HepG2 (cell line): ENCODE results near the gene HPCAL1. TPM values are rescaled to one million over a fixed set of nuclear protein-coding genes. Genes with fewer than 3 reads are reported as not detected.

Source experiments
- FOXC1 ChIP-seq: sonication (generic); formaldehyde crosslinking; IDR thresholded peaks from 2 replicates; pipeline ENCODE4 v1.8.0; 2022; ENCODE audit warnings: mild to moderate bottlenecking, missing genetic modification reagents, borderline replicate concordance
- GPN1 ChIP-seq: sonication (generic); formaldehyde crosslinking; IDR thresholded peaks from 2 replicates; pipeline ENCODE4 v1.5.1; 2020; ENCODE audit warnings: missing genetic modification reagents, borderline replicate concordance
- HIC2 ChIP-seq: sonication (generic); formaldehyde crosslinking; IDR thresholded peaks from 2 replicates; pipeline ENCODE4 v1.9.0; 2022; ENCODE audit warnings: low read depth, missing genetic modification reagents
- KLF6 ChIP-seq: IDR thresholded peaks from 2 replicates; pipeline ENCODE4 v1.8.0; 2016; ENCODE audit warnings: missing biosample characterization, missing genetic modification reagents
- MAX ChIP-seq: IDR thresholded peaks from 2 replicates; pipeline ENCODE4 v1.6.1; 2012; ENCODE audit warnings: inconsistent platforms
- NFYC ChIP-seq: IDR thresholded peaks from 2 replicates; pipeline ENCODE4 v1.6.1; 2016; ENCODE audit warnings: missing genetic modification reagents, missing compliant biosample characterization
- NR2F6 ChIP-seq, 2 experiments: IDR thresholded peaks; 2 replicates each; pipeline ENCODE4 v1.6.1; 2016; ENCODE audit warnings: antibody characterized with exemption in 1 of 2, mild to moderate bottlenecking in 1 of 2
- PITX1 ChIP-seq: sonication (generic); formaldehyde crosslinking; IDR thresholded peaks from 2 replicates; pipeline ENCODE4 v1.5.1; 2020; ENCODE audit warnings: mild to moderate bottlenecking, missing genetic modification reagents
- SKIL ChIP-seq: sonication (generic); formaldehyde crosslinking; IDR thresholded peaks from 2 replicates; pipeline ENCODE4 v1.8.0; 2022; ENCODE audit warnings: missing genetic modification reagents, mild to moderate bottlenecking, moderate library complexity, borderline replicate concordance
- ZBTB42 ChIP-seq: sonication (generic); formaldehyde crosslinking; IDR thresholded peaks from 2 replicates; pipeline ENCODE4 v1.5.0; 2020; ENCODE audit warnings: mild to moderate bottlenecking, missing genetic modification reagents
- ZC3H13 ChIP-seq: sonication (generic); formaldehyde crosslinking; IDR thresholded peaks from 2 replicates; pipeline ENCODE4 v1.8.1; 2023; ENCODE audit warnings: mild to moderate bottlenecking, missing genetic modification reagents, moderate library complexity
- ZIK1 ChIP-seq: sonication (generic); formaldehyde crosslinking; IDR thresholded peaks from 2 replicates; pipeline ENCODE4 v1.5.0; 2020; ENCODE audit warnings: mild to moderate bottlenecking, low read depth, missing genetic modification reagents, borderline replicate concordance
- ZMYM3 ChIP-seq: sonication (generic); formaldehyde crosslinking; IDR thresholded peaks from 2 replicates; pipeline ENCODE4 v1.5.1; 2020; ENCODE audit warnings: mild to moderate bottlenecking, missing genetic modification reagents
- ZMYM4 ChIP-seq: sonication (generic); formaldehyde crosslinking; IDR thresholded peaks from 2 replicates; pipeline ENCODE4 v1.8.1; 2023; ENCODE audit warnings: mild to moderate bottlenecking, missing genetic modification reagents
- ZNF343 ChIP-seq: sonication (generic); formaldehyde crosslinking; IDR thresholded peaks from 2 replicates; pipeline ENCODE4 v1.4.0; 2020; ENCODE audit warnings: mild to moderate bottlenecking, missing genetic modification reagents
- ZNF597 ChIP-seq: sonication (generic); formaldehyde crosslinking; IDR thresholded peaks from 2 replicates; pipeline ENCODE4 v1.5.0; 2020; ENCODE audit warnings: missing genetic modification reagents
- ZNF616 ChIP-seq: sonication (generic); formaldehyde crosslinking; IDR thresholded peaks from 2 replicates; pipeline ENCODE4 v1.5.0; 2020; ENCODE audit warnings: low read depth, mild to moderate bottlenecking, missing genetic modification reagents
- ZNF644 ChIP-seq: IDR thresholded peaks from 2 replicates; pipeline ENCODE4 v1.6.1; 2016; ENCODE audit warnings: low read depth
- polyA plus RNA-seq, 8 experiments: library from polyadenylated mRNA; depleted of rRNA in 3 of 8; stranded (reverse) in 7 of 8; unstranded in 1 of 8; fragments of >200 nt; fragmentation: Illumina TruSeq in 4 of 8; extraction: Trizol in 4 of 8; gene quantifications; 2 replicates each; pipeline versions ENCODE4 v1.2.1 to v1.2.3, GENCODE V29; 2011 to 2016; ENCODE audit warnings: low read depth in 4 of 8, missing spikeins in 1 of 8, mixed read lengths in 1 of 8; ENCODE audit not compliant: insufficient read depth in 1 of 8
- total RNA-seq, 5 experiments: library from RNA; depleted of rRNA; stranded (reverse); fragments of >200 nt; fragmentation: Illumina TruSeq; extraction: Trizol; gene quantifications; 2 replicates each; pipeline ENCODE4 v1.2.3, GENCODE V29; 2016; ENCODE audit warnings: low read depth in 1 of 5
- TF ChIP-seq, protein P1 (sequence below): sonication (generic); formaldehyde crosslinking; IDR thresholded peaks from 2 replicates; pipeline ENCODE4 v1.5.0; 2020; ENCODE audit warnings: mild to moderate bottlenecking, missing genetic modification reagents, borderline replicate concordance
- TF ChIP-seq, protein P2 (sequence below): conservative IDR thresholded peaks from 2 replicates; pipeline ENCODE4 v1.6.1; 2018; ENCODE audit warnings: missing genetic modification reagents

Gene HPCAL1
- total and polyA plus RNA-seq, 2 of the 13 experiments (the other 11 are each of a cell fraction or from before 2014, with no cell fraction given), result 29.5 to 29.9 TPM

GRCh38 chr2:10392548-10392947, 89.8 kb downstream of the HPCAL1 start (continued):
- peak; percentile 82 for TF ChIP-seq SKIL
- TF ChIP-seq PITX1 (CRISPR knock-in tag), result peak; percentile 52; the same call in 1 of the 2 replicates
- TF ChIP-seq ZNF597, result no peak
- no peak for TF ChIP-seq ZBTB42
- TF ChIP-seq ZIK1 (CRISPR knock-in tag), result no peak
- TF ChIP-seq ZC3H13 (CRISPR knock-in tag), result no peak
- peak; percentile 82 for TF ChIP-seq HIC2
- TF ChIP-seq, protein P1, sequence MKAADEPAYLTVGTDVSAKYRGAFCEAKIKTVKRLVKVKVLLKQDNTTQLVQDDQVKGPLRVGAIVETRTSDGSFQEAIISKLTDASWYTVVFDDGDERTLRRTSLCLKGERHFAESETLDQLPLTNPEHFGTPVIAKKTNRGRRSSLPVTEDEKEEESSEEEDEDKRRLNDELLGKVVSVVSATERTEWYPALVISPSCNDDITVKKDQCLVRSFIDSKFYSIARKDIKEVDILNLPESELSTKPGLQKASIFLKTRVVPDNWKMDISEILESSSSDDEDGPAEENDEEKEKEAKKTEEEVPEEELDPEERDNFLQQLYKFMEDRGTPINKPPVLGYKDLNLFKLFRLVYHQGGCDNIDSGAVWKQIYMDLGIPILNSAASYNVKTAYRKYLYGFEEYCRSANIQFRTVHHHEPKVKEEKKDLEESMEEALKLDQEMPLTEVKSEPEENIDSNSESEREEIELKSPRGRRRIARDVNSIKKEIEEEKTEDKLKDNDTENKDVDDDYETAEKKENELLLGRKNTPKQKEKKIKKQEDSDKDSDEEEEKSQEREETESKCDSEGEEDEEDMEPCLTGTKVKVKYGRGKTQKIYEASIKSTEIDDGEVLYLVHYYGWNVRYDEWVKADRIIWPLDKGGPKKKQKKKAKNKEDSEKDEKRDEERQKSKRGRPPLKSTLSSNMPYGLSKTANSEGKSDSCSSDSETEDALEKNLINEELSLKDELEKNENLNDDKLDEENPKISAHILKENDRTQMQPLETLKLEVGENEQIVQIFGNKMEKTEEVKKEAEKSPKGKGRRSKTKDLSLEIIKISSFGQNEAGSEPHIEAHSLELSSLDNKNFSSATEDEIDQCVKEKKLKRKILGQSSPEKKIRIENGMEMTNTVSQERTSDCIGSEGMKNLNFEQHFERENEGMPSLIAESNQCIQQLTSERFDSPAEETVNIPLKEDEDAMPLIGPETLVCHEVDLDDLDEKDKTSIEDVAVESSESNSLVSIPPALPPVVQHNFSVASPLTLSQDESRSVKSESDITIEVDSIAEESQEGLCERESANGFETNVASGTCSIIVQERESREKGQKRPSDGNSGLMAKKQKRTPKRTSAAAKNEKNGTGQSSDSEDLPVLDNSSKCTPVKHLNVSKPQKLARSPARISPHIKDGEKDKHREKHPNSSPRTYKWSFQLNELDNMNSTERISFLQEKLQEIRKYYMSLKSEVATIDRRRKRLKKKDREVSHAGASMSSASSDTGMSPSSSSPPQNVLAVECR (CRISPR knock-in tag), result peak; percentile 40; the same call in 1 of the 2 replicates
- 0 out of 2 replicates have a peak, but pooled peaks have one; percentile 71 for TF ChIP-seq ZNF644 (CRISPR knock-in tag)
- TF ChIP-seq ZMYM4 (CRISPR knock-in tag), result peak; percentile 77
- TF ChIP-seq MAX, result peak; percentile 50
- no peak for TF ChIP-seq GPN1 (CRISPR knock-in tag)
- no peak for TF ChIP-seq FOXC1 (CRISPR knock-in tag)
- TF ChIP-seq NR2F6 (IDR thresholded peaks at IDR 0.05), result peak; percentile 98
- peak; percentile 99 for TF ChIP-seq NR2F6 (CRISPR knock-in tag; IDR thresholded peaks at IDR 0.05)
- TF ChIP-seq ZMYM3 (CRISPR knock-in tag), result no peak
- no peak for TF ChIP-seq ZNF616 (CRISPR knock-in tag)
- TF ChIP-seq ZNF343, result no peak
- TF ChIP-seq KLF6 (CRISPR knock-in tag), result peak; percentile 65; the same call in 1 of the 2 replicates
- TF ChIP-seq, protein P2, sequence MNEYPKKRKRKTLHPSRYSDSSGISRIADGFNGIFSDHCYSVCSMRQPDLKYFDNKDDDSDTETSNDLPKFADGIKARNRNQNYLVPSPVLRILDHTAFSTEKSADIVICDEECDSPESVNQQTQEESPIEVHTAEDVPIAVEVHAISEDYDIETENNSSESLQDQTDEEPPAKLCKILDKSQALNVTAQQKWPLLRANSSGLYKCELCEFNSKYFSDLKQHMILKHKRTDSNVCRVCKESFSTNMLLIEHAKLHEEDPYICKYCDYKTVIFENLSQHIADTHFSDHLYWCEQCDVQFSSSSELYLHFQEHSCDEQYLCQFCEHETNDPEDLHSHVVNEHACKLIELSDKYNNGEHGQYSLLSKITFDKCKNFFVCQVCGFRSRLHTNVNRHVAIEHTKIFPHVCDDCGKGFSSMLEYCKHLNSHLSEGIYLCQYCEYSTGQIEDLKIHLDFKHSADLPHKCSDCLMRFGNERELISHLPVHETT (CRISPR knock-in tag), result no peak
- TF ChIP-seq NFYC (CRISPR knock-in tag), result no peak
